ENCODE results near the gene RAB27A. TPM values are rescaled to one million over a fixed set of nuclear protein-coding genes. Genes with fewer than 3 reads are reported as not detected.

The RAB27A gene
- total and polyA plus RNA-seq, 2 donors (not counting 1 experiment from before 2014, with no cell fraction given), result 14.4 to 47.4 TPM

DNA sequence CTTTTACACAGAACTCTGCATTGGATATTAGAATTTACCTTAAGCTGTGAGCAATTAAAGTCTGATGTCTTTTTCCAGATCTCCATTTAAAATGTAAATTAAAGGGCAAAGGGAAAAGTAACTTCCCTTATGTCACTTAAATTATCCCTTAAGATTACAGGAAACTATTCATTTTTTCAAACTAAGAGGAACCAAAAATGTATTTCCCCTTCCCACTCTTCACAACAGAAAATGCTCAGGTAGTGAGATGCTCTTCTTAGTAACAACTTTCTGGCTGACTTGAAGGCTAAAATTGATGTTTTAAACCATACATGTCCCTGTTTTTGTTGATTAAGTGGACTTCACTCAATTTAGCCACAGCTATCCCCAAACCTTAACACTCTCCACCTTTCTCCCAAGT lies 110.5 kb downstream of the RAB27A start:
- no peak overlapping the region for H3K27ac ChIP-seq (ENCODE audit: insufficient read depth, low read length)
- no peak overlapping the region for H2AFZ ChIP-seq (ENCODE audit: low read length)
- no peaks in the 10 kb centered on the region for H3K9me3 ChIP-seq (ENCODE audit: control insufficient read depth, insufficient read depth, low read depth, low read length)
- H3K9ac ChIP-seq (ENCODE audit: insufficient read depth, low read length), result no peak overlapping the region
- no peaks in the 10 kb centered on the region for H3K27me3 ChIP-seq (ENCODE audit: control insufficient read depth, insufficient read depth, low read length)
- no peak for DNase-seq (ENCODE audit: low read depth in 2 of 2)
- no peak overlapping the region for H3K4me2 ChIP-seq (ENCODE audit: extremely low read depth, insufficient read depth, low read length)
- no peaks in the 10 kb centered on the region for H3K4me1 ChIP-seq (ENCODE audit: control insufficient read depth, extremely low read depth, insufficient read depth, low read length)
- peaks cover 3% of the 10 kb centered on the region for H3K36me3 ChIP-seq (ENCODE audit: control insufficient read depth, insufficient read depth, low read length)
- no peaks in the 10 kb centered on the region for H3K79me2 ChIP-seq (ENCODE audit: control insufficient read depth, insufficient read depth, low read length)
- H3K4me3 ChIP-seq (replicated peaks in 1 of 4; ENCODE audit: control extremely low read depth in 1 of 4, insufficient read depth in 1 of 4, low read depth in 3 of 4, low read length in 4 of 4), result no peak overlapping the region
- no peak for TF ChIP-seq CTCF (conservative IDR thresholded peaks at IDR 0.05 in 1 of 2, IDR thresholded peaks at IDR 0.05 in 1 of 2; ENCODE audit: low read depth in 1 of 2, low read length in 2 of 2)
- no peak for TF ChIP-seq EZH2 (IDR thresholded peaks at IDR 0.05; ENCODE audit: low read length, missing control alignments)
- no peaks in the 10 kb centered on the region for H4K20me1 ChIP-seq (ENCODE audit: control insufficient read depth, extremely low read depth, insufficient read depth, low read length)

DNA sequence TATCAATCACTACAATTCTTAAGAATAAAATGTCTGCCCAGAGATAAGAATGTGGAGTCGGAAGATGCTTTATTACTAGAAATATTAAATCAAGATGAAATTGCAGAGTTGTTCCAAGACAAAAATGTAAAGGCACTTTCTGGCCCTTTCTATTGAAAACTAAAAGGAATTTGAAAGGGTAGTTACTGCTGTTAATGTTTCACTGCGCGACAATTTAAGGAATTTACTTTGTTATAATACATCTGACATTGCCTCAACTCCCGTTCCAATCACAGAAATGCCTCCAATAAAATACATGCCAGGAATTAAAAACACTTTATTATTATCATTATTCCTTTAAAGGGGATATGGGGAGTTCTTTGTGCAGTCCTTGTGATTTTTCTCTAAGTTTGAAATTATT lies 119.3 kb downstream of the RAB27A start:
- no peak overlapping the region for H3K27ac ChIP-seq (ENCODE audit: insufficient read depth, low read length)
- TF ChIP-seq EZH2 (IDR thresholded peaks at IDR 0.05; ENCODE audit: low read length, missing control alignments), result no peak
- H3K9me3 ChIP-seq (ENCODE audit: control insufficient read depth, insufficient read depth, low read depth, low read length), result no peaks in the 10 kb centered on the region
- no peaks in the 10 kb centered on the region for H3K4me1 ChIP-seq (ENCODE audit: control insufficient read depth, extremely low read depth, insufficient read depth, low read length)
- no peaks in the 10 kb centered on the region for H4K20me1 ChIP-seq (ENCODE audit: control insufficient read depth, extremely low read depth, insufficient read depth, low read length)
- no peak overlapping the region for H3K4me2 ChIP-seq (ENCODE audit: extremely low read depth, insufficient read depth, low read length)
- no peaks in the 10 kb centered on the region for H3K36me3 ChIP-seq (ENCODE audit: control insufficient read depth, insufficient read depth, low read length)
- DNase-seq (ENCODE audit: low read depth in 2 of 2), result no peak
- no peaks in the 10 kb centered on the region for H3K79me2 ChIP-seq (ENCODE audit: control insufficient read depth, insufficient read depth, low read length)
- no peaks in the 10 kb centered on the region for H3K27me3 ChIP-seq (ENCODE audit: control insufficient read depth, insufficient read depth, low read length)
- no peak overlapping the region for H3K9ac ChIP-seq (ENCODE audit: insufficient read depth, low read length)
- H2AFZ ChIP-seq (ENCODE audit: low read length), result no peak overlapping the region
- no peak overlapping the region for H3K4me3 ChIP-seq (replicated peaks in 1 of 4; ENCODE audit: control extremely low read depth in 1 of 4, insufficient read depth in 1 of 4, low read depth in 3 of 4, low read length in 4 of 4)

- no peaks in the 10 kb centered on the region for H3K79me2 ChIP-seq (ENCODE audit: control insufficient read depth, insufficient read depth, low read length)
- H3K4me1 ChIP-seq (ENCODE audit: control insufficient read depth, extremely low read depth, insufficient read depth, low read length), result no peaks in the 10 kb centered on the region
- TF ChIP-seq EZH2 (IDR thresholded peaks at IDR 0.05; ENCODE audit: low read length, missing control alignments) (no peak), CTCF (conservative IDR thresholded peaks at IDR 0.05 in 1 of 2, IDR thresholded peaks at IDR 0.05 in 1 of 2; ENCODE audit: low read depth in 1 of 2, low read length in 2 of 2) (peak; percentile 86 to 93)
- H3K9me3 ChIP-seq (ENCODE audit: control insufficient read depth, insufficient read depth, low read depth, low read length), result no peaks in the 10 kb centered on the region
- no peaks in the 10 kb centered on the region for H3K36me3 ChIP-seq (ENCODE audit: control insufficient read depth, insufficient read depth, low read length)
- no peak overlapping the region for H2AFZ ChIP-seq (ENCODE audit: low read length)
- H3K4me2 ChIP-seq (ENCODE audit: extremely low read depth, insufficient read depth, low read length), result no peak overlapping the region
- H3K27me3 ChIP-seq (ENCODE audit: control insufficient read depth, insufficient read depth, low read length), result no peaks in the 10 kb centered on the region
- H3K4me3 ChIP-seq (replicated peaks in 1 of 4; ENCODE audit: control extremely low read depth in 1 of 4, insufficient read depth in 1 of 4, low read depth in 3 of 4, low read length in 4 of 4), result no peak overlapping the region
- no peak overlapping the region for H3K9ac ChIP-seq (ENCODE audit: insufficient read depth, low read length)
- H3K27ac ChIP-seq (ENCODE audit: insufficient read depth, low read length), result no peak overlapping the region
- peak; percentile 50 to 71 for DNase-seq (ENCODE audit: low read depth in 2 of 2)
- H4K20me1 ChIP-seq (ENCODE audit: control insufficient read depth, extremely low read depth, insufficient read depth, low read length), result no peaks in the 10 kb centered on the region
Measured at GRCh38 chr15:55168350-55168974, 121.2 kb downstream of the RAB27A start.

Data from fibroblast of lung (primary cell).